NCI-H1417 treated with DMSO at 0.1 percent for 48 hours (cell line): ENCODE results near the gene MAEA.

ENCODE experiments used
- DNase-seq: peaks from one replicate; lab custom pipeline; 2025; lab: John Stamatoyannopoulos, UW

The MAEA gene

DNA sequence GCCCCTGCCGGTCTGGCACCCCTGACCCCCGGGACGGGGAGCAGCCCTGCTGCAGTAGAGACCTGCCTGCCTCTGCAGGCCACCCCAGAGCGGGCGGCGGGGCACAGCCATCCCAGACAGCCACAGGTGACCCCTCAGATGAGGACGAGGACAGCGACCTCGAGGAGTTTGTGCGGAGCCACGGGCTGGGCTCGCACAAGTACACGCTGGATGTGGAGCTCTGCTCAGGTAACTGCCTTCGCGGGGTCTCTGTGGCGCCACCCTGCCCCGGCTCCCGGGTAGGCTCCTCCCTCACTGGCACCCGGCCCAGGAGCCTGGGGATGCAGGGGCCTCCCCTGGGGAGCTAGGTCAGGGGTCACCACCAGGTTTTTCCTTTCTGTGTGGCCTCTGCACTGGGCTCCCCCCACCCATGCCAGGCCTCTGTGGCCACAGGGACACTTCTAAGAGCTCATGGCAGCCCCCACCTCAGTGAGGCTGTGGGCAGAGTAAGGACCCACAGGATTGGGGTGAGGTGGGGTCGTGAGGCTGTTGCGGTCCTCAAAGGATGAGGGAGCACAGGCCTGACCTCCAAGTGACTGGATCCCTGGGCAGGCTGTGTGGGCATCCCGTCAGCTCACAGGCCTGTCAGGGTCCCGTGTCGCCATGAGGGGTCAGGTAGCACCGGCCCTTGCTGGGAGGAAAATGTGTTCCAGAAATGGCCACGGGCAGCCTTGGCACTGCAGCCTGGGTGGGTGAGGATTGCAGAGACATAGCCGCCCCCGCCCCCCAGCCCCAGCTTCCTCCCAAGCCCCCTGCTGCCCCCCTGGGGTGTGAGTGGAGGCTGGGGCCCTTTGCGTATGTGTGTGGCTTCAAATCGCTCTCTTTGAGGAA lies 63.7 kb downstream of the MAEA start:
- no peak for DNase-seq

DNA sequence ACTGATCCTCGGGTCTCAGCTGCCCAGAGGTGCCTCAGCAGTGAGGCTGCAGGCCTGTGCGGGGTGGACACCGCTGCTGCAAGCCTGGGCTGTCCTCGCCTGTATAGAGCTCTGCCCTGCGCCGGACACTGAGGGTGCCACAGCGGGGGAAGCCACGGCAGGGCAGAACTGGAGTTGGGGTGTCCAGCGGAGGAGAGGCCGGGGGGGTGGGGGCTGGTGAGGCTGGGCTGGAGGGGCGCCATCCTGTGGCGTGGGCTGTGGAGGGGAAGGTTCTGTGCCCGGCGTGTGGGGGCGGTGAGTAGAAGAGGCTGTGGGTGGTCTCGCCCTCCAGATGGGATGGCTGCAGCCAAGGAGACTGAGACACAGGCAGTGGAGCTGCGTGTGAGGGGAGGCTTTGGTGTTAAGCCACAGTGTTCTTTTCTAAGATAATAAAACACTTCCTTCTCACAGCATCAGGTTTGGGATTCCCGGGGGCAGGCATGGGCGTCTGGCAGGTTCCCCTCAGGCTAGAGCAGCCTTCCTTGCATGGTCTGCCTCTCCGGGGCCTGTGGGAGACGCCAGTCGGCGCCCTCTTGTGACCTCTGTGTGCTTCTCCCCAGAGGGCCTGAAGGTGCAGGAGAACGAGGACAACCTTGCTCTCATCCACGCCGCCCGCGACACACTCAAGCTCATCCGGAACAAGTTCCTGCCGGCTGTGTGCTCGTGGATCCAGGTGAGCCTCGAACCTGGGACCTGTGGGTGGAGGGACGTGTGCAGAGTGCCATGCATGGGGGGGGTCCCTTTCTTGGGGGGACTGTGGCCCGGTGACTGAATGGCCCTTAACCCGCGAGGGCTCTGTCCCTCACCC lies 64.7 kb downstream of the MAEA start:
- no peak for DNase-seq

- no peak for DNase-seq
These were observed 65.2 kb downstream of the MAEA start for GRCh38 chr4:1354983-1355275.

DNA sequence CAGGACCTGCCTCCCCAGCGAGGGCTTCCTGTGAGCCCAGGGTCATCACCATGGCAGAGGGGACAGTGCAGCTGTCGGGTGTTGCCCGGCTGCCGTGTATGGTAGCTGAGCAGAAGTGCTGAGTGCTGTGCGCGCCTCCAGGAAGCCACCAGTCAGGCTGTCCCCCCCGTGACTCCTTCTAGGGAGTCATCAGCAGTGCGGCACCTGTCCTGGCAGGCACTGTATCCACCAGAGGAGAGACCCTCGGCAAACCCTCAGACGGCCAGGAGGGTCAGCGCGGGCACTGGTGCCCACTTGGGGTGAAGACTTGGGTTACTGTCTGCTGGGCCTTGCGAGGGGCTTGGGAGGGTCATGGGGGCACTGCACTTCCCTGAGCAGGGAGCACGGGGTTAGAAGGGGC lies 65.7 kb downstream of the MAEA start:
- DNase-seq = no peak

DNA sequence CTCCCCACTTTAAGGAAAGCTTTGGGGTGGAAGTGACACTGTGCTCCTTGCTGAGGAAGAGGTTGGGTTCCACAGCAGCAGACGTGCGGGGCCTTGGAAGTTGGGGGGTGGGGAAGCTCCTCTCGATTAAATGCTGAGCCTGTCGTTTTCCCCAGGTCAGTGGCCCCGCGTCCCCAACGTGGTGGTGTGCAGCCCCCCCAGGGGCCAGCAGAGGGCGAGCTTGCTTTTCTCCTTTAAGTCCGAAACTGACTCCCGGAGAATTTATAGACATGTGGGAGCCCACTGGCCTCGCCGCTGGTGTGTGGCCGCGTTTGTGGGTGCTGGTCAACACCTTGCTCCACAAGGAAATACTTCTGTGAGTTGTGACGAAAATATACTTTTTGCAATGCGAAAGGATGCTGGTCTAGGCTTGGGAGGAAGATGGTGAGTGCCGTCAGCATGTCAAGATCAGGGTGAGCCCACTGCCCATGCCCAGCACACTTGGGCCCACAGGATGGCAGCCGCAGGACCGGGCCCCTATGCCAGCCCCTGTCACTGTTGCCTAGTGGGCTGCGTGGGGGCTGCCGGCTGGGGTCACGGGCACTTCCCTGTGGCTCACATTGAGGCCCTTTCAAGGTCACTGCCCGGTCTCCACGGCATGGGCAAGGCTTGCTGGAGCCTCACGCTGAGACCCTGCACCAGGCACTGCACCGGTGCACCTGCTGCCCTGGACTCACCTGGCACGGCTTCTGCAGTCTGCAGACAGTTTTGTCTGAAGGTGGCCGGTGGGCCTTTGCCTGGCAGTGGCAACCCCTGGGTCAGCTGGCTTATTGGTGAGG lies 66.7 kb downstream of the MAEA start:
- DNase-seq = no peak

GRCh38 chr4:1357356-1358248 lies 67.9 kb downstream of the MAEA start:
- no peak for DNase-seq

- no peak for DNase-seq
These were observed 68.9 kb downstream of the MAEA start for GRCh38 chr4:1358421-1359143.

DNA sequence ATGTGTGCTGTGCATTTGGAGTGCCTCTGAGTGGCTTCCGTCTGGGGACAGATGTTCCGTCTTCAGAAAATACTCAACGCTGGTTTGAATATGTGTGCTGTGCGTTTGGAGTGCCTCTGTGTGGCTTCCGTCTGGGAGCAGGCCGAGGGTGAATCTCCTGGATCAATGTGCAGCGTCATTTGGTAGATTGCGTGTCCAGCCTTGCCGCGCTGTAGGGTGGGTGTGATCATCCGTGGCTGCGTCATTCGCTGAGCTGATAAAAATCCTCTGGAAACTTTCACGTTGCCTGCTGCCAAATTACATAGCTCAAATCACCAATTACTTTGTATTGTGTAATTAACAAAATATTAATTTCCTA lies 69.4 kb downstream of the MAEA start:
- no peak for DNase-seq

- DNase-seq = no peak
These were observed 70.3 kb downstream of the MAEA start for GRCh38 chr4:1359976-1360375.

DNA sequence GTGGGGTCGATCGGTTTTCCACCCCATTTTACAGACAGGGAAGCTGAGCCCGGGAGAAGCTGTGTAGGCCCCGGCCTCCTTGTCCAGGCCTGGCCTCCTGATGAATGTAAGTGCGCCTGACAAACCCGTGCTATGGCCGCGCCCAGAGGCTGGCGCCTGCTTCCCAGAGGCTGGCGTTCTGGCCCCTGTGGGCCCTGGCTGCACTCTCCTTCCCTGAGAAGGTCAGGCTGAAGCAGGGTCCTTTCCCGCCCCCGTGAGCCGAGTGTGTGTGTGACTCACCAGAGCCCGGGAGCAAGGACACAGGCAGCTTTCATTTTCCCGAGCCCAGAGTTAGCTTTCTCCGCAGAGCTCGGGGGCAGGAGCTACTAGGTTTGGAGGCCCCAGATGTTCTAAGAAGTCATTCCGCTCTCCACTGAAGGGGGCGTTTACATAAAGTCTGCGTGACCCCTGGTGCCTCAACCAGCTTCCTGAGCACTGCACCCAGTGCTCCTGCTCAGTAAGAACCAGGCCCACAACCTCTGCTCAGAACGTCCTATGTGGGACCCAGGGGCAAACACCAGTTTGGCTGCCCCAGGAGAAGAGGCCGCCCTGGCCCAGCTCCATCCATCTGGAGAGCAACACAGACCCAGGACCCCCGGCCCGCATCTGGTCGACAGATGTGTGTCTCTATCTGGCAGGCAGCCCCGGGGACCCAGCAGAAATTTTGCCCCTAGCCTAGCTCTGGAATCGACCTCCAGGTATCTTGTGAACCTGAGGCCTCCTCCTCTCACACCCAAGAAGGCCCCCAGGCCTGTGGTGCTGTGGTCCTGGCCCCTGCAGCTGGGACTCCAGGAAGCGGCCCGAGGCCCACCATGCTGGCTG lies 71.0 kb downstream of the MAEA start:
- DNase-seq = no peak

- DNase-seq = no peak
These were observed 71.7 kb downstream of the MAEA start for GRCh38 chr4:1361431-1361830.

- DNase-seq = no peak
These were observed 72.4 kb downstream of the MAEA start for GRCh38 chr4:1362046-1362445.

- no peak for DNase-seq
These were observed 72.8 kb downstream of the MAEA start for GRCh38 chr4:1362521-1362920.

DNA sequence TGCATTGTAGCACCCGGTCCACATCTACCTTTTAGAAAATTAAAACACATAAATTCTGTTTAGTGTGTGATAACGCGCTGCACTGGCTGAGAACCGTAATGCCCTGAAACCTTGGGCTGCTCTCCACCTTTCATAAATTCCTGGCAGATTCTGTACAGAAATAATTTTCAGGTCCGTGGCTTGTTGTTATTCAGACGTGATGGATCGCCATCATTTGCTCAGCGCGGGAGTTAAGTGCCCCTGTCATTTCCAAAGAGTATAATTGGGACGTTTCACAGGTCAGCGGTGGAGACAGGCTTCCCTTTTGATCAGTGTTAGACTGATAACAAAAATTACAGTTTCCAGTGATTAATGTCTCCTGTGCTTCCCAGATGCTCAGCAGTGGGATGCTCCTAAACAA lies 73.8 kb downstream of the MAEA start:
- no peak for DNase-seq

- DNase-seq = no peak
These were observed 74.5 kb downstream of the MAEA start for GRCh38 chr4:1364217-1364616.

- no peak for DNase-seq
These were observed 75.1 kb downstream of the MAEA start for GRCh38 chr4:1364748-1365147.

GRCh38 chr4:1365271-1366178 lies 75.8 kb downstream of the MAEA start:
- no peak for DNase-seq

GRCh38 chr4:1366371-1367229 lies 76.9 kb downstream of the MAEA start:
- no peak for DNase-seq
